H1 (cell line): ENCODE data around the gene BAZ2B.

Experiments
- BACH1 ChIP-seq: IDR thresholded peaks from 2 replicates; pipeline ENCODE4 v1.6.1; 2012; ENCODE audit warnings: low read length, improper control_type of control experiment
- RAD21 ChIP-seq, 2 experiments: IDR thresholded peaks in 1 of 2; conservative IDR thresholded peaks in 1 of 2; 2 replicates each; pipeline ENCODE4 v1.6.1; 2011; ENCODE audit warnings: low read depth in 2 of 2, low read length in 2 of 2, improper control_type of control experiment in 1 of 2, inconsistent platforms in 1 of 2, mild to moderate bottlenecking in 1 of 2, moderate library complexity in 1 of 2
- SRF ChIP-seq: IDR thresholded peaks from 2 replicates; pipeline ENCODE4 v1.6.1; 2011; ENCODE audit warnings: mild to moderate bottlenecking, low read depth, low read length, moderate library complexity
- SUZ12 ChIP-seq: fragments of 200-600 bp; sonication (generic); IDR thresholded peaks from 2 replicates; pipeline ENCODE4 v1.6.1; 2012; ENCODE audit warnings: mild to moderate bottlenecking, inconsistent platforms, low read length, moderate library complexity, mixed read lengths
- TBP ChIP-seq: IDR thresholded peaks from 2 replicates; pipeline ENCODE4 v1.6.1; 2011; ENCODE audit warnings: low read depth, low read length, improper control_type of control experiment
- TF ChIP-seq, protein P1 (sequence below), 3 experiments: IDR thresholded peaks; 1 replicate in 2 of 3; 2 replicates in 1 of 3; pipeline versions ENCODE4 v1.5.1 to v1.6.1; 2011; ENCODE audit warnings: low read length in 3 of 3, mild to moderate bottlenecking in 3 of 3, inconsistent platforms in 2 of 3, low read depth in 1 of 3, moderate library complexity in 1 of 3; ENCODE audit not compliant: insufficient read depth in 1 of 3; ENCODE audit errors: control extremely low read depth in 1 of 3
- TF ChIP-seq, protein P2 (sequence below): IDR thresholded peaks from 2 replicates; pipeline ENCODE4 v1.6.1; 2011; ENCODE audit warnings: low read length, improper control_type of control experiment

DNA sequence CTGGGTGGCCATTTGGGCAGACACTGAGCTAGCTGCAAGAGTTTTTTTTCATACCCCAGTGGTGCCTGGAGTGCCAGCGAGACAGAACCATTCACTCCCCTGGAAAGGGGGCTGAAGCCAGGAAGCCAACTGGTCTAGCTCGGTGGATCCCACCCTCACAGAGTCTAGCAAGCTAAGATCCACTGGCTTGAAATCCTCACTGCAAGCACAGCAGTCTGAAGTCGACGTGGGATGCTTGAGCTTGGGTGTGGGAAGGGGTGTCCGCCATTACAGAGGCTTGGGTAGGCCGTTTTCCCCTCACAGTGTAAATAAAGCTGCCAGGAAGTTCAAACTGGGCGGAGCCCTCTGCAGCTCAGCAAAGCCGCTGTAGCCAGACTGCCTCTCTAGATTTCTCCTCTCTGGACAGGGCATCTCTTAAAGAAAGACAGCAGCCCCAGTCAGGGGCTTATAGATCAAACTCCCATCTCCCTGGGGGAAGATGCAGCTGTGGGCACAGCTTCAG is 260.2 kb downstream of the BAZ2B start:
- no peak for TF ChIP-seq TBP
- TF ChIP-seq, protein P1, sequence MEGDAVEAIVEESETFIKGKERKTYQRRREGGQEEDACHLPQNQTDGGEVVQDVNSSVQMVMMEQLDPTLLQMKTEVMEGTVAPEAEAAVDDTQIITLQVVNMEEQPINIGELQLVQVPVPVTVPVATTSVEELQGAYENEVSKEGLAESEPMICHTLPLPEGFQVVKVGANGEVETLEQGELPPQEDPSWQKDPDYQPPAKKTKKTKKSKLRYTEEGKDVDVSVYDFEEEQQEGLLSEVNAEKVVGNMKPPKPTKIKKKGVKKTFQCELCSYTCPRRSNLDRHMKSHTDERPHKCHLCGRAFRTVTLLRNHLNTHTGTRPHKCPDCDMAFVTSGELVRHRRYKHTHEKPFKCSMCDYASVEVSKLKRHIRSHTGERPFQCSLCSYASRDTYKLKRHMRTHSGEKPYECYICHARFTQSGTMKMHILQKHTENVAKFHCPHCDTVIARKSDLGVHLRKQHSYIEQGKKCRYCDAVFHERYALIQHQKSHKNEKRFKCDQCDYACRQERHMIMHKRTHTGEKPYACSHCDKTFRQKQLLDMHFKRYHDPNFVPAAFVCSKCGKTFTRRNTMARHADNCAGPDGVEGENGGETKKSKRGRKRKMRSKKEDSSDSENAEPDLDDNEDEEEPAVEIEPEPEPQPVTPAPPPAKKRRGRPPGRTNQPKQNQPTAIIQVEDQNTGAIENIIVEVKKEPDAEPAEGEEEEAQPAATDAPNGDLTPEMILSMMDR (IDR thresholded peaks at IDR 0.05; ENCODE audit: control extremely low read depth in 1 of 3, insufficient read depth in 1 of 3, low read depth in 1 of 3, low read length in 3 of 3), result no peak
- TF ChIP-seq BACH1, result no peak
- no peak for TF ChIP-seq SUZ12
- TF ChIP-seq RAD21 (IDR thresholded peaks at IDR 0.05 in 1 of 2, conservative IDR thresholded peaks at IDR 0.05 in 1 of 2; ENCODE audit: low read depth in 2 of 2, low read length in 2 of 2), result no peak
- no peak for TF ChIP-seq SRF
- TF ChIP-seq, protein P2, sequence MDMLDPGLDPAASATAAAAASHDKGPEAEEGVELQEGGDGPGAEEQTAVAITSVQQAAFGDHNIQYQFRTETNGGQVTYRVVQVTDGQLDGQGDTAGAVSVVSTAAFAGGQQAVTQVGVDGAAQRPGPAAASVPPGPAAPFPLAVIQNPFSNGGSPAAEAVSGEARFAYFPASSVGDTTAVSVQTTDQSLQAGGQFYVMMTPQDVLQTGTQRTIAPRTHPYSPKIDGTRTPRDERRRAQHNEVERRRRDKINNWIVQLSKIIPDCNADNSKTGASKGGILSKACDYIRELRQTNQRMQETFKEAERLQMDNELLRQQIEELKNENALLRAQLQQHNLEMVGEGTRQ, result no peak
